ENCODE data around the gene SAMD10.

DNA sequence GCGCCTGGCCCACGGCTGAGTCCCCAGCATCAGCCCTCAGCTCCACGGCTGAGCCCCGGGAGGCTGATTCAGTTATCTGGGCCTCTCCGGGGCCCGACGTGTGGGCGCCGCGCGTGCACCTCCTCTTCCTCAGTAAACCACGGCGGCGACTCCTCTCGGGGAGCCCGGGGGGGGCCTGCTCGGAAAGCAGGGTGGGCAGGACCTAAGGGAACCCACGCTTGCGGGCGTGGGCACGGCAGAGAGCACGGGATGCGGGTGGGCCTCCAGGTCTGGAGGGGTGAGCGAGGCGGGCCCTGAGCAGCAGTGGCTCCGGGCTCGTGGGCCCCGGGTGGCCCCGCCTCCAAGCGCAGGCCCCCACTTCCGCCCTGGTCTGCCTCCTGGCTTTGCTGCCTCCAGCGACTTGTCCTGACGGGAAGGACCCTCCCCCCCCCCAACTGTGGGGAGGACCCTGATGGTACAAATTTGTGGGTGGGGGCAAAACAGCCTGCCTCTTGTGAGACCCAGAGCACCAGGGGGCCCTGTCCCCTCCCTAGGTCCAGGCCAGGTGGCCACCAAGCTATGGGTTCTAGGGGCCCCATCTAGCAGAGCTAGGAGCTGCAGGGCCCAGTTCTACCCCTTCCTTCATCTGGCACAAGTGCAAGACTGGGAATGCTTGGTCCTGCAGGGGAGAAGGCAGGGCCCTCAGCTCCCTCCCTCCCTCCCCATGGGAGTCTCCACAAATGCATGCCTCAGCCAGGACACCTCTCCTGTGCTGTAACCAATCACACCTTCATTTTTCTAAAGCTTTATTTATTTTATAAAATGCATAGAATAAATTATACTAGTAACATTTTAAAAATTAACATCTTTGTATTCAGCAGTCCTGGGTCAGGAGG lies 40.1 kb downstream of the SAMD10 start:
- TF ChIP-seq, protein P1, sequence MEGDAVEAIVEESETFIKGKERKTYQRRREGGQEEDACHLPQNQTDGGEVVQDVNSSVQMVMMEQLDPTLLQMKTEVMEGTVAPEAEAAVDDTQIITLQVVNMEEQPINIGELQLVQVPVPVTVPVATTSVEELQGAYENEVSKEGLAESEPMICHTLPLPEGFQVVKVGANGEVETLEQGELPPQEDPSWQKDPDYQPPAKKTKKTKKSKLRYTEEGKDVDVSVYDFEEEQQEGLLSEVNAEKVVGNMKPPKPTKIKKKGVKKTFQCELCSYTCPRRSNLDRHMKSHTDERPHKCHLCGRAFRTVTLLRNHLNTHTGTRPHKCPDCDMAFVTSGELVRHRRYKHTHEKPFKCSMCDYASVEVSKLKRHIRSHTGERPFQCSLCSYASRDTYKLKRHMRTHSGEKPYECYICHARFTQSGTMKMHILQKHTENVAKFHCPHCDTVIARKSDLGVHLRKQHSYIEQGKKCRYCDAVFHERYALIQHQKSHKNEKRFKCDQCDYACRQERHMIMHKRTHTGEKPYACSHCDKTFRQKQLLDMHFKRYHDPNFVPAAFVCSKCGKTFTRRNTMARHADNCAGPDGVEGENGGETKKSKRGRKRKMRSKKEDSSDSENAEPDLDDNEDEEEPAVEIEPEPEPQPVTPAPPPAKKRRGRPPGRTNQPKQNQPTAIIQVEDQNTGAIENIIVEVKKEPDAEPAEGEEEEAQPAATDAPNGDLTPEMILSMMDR (IDR thresholded peaks at IDR 0.05; ENCODE audit: poor library complexity): no peak
- no peak for TF ChIP-seq EZH2phosphoT487 (IDR thresholded peaks at IDR 0.05; ENCODE audit: low read depth, severe bottlenecking, unreplicated experiment)
- TF ChIP-seq EZH2 (IDR thresholded peaks at IDR 0.05; ENCODE audit: borderline replicate concordance): no peak

Measured in hepatocyte (in vitro differentiated cells).